ENCODE measurements around the gene CASP3. TPM values are rescaled to one million over a fixed set of nuclear protein-coding genes. Genes with fewer than 3 reads are reported as not detected.

Gene CASP3
- total RNA-seq, 1 donor from 2014 or later, result 40.8 TPM

DNA sequence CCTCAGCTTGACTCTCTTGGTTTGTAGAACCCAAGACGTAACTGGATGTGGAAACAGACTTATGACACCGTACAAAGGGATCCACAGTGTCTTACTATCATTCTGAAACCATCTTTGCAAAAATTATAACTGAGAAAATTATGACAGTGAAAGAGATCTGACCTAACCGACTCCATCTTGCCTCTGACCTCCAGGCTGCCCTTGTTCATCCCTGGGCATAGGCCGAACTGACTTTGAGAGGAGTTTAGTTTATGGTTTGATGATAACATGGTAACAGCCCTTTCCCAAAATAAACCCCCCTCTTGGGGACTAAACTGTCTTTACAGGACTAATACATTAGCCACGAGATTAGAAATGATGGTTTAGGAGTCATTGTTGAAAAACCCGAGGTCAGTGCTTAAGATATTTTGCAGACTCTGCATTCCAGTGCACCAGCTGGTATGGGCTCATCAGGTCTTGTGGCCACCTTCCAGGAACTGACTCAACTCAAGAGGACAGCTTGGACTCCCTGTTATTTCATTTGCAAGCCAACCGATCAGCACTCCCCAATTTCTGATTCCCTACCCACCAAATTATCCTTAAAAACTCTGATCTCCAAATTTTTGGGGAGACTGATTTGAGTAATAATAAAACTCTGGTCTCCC, 49.6 kb downstream of the CASP3 start:
- H3K4me3 Mint-ChIP-seq, result no peak overlapping the region
- TF ChIP-seq, protein P1, sequence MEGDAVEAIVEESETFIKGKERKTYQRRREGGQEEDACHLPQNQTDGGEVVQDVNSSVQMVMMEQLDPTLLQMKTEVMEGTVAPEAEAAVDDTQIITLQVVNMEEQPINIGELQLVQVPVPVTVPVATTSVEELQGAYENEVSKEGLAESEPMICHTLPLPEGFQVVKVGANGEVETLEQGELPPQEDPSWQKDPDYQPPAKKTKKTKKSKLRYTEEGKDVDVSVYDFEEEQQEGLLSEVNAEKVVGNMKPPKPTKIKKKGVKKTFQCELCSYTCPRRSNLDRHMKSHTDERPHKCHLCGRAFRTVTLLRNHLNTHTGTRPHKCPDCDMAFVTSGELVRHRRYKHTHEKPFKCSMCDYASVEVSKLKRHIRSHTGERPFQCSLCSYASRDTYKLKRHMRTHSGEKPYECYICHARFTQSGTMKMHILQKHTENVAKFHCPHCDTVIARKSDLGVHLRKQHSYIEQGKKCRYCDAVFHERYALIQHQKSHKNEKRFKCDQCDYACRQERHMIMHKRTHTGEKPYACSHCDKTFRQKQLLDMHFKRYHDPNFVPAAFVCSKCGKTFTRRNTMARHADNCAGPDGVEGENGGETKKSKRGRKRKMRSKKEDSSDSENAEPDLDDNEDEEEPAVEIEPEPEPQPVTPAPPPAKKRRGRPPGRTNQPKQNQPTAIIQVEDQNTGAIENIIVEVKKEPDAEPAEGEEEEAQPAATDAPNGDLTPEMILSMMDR (conservative IDR thresholded peaks at IDR 0.05), result no peak
- no peaks in the 10 kb centered on the region for H3K36me3 Mint-ChIP-seq
- no peak overlapping the region for H3K27ac Mint-ChIP-seq
- H3K4me1 Mint-ChIP-seq (ENCODE audit: unreplicated experiment), result peaks cover 7% of the 10 kb centered on the region
- H3K27me3 Mint-ChIP-seq, result peaks cover 3% of the 10 kb centered on the region
- DNase-seq (ENCODE audit: extremely low spot score, unreplicated experiment), result no peak
- peaks cover 9% of the 10 kb centered on the region for H3K9me3 Mint-ChIP-seq

DNA sequence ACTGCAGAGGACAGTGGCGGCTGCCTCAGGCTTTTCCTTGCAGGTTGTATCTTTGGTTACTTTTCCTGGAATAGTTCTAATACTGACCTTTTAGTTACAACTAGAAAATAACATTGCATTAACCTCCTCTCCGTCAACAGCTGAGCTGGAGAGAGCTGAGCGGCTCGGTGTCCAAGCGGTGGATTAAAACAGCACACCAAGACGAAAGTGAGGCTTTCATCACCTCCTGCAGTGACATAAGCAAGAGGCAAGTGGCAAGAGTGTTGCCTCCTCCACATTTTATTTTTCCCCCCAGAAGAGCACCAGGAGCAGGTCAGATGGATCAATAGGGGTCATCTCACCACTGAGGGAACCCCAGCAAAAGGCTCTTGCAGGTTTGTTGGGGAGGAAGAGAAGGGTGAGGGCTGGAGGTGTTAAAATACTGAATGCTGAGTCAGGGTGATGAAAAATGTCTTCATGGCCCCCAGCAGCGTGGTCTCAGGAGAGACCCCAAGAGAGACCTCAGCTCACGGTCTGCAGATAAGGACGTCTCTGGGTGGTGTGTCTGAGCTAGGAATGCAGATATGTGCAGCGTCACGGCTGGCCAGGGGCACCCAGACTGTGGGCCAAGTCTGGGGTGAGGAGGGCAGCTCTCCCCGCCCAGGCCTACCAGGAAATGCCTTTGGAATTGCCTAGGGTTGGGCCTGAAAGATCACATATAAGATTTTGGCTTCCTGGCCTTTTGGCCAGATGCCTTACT, 50.3 kb downstream of the CASP3 start:
- no peak for DNase-seq (ENCODE audit: extremely low spot score, unreplicated experiment)
- Mint-ChIP-seq H3K4me3 (no peak overlapping the region), H3K27ac (no peak overlapping the region), H3K9me3 (peaks cover 3% of the 10 kb centered on the region), H3K4me1 (ENCODE audit: unreplicated experiment) (peaks cover 7% of the 10 kb centered on the region), H3K27me3 (peaks cover 3% of the 10 kb centered on the region), H3K36me3 (no peaks in the 10 kb centered on the region)
- TF ChIP-seq, protein P1 (conservative IDR thresholded peaks at IDR 0.05), result no peak

DNA sequence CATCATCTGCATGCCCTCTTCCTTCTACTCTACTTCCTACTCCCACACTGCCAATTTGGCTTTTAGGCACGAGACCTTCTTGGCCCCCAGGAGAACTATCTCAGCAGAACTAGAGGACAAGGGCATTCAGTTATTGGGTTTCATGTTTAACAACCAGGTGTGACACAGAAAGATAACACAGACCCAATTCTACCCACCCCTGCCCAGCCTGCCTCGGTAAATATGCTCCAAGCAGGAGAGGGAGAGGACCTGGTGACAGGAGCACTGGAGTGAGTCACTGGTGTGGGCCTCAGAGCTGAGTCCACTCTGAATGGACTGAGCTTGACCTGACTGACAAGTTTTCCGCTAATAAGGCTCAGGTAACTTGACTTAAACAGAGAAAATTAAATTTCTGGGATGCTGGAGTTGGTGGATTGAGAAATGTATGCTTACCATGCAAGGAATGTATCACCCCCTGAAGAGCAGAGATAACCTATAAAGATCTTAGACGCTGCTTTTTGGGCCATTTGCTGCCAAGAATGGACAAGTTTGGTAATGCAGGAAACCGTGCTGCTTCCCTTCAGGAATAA, 52.5 kb downstream of the CASP3 start:
- peaks cover 7% of the 10 kb centered on the region for H3K4me1 Mint-ChIP-seq (ENCODE audit: unreplicated experiment)
- no peak overlapping the region for H3K4me3 Mint-ChIP-seq
- no peaks in the 10 kb centered on the region for H3K9me3 Mint-ChIP-seq
- no peaks in the 10 kb centered on the region for H3K36me3 Mint-ChIP-seq
- H3K27ac Mint-ChIP-seq, result no peak overlapping the region
- TF ChIP-seq, protein P1 (conservative IDR thresholded peaks at IDR 0.05), result no peak
- DNase-seq (ENCODE audit: extremely low spot score, unreplicated experiment), result no peak
- peaks cover under 1% of the 10 kb centered on the region for H3K27me3 Mint-ChIP-seq

DNA sequence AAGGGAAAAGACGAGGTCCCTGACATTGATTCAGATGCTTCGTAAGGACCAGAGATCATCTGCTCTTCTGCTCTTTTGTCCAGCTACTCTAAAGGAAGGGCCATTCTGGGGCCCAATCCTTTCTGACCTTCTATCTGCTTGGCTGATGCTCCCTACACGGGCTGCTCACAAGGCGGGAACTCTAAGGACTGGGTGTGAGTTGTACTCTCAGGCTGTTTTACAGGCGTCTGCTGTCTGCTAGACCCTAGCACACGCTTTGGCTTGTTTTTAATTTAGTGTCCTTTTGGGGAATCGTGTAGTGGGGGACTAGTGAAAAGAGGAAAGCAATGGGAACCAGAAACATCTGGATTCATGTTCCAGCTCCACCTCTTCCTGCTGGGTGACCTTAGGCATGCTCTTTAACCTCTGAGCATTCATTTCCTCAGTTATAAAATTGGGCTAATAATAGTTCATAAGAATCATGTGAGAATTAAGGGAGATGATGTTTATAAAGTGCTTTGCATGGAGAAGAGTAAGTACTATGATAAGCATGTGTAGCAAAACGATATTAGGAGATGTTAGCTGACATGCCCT, 53.1 kb downstream of the CASP3 start:
- Mint-ChIP-seq H3K27ac (no peak overlapping the region), H3K9me3 (no peaks in the 10 kb centered on the region), H3K36me3 (no peaks in the 10 kb centered on the region), H3K27me3 (no peaks in the 10 kb centered on the region), H3K4me1 (ENCODE audit: unreplicated experiment) (peaks cover 7% of the 10 kb centered on the region), H3K4me3 (no peak overlapping the region)
- no peak for DNase-seq (ENCODE audit: extremely low spot score, unreplicated experiment)
- TF ChIP-seq, protein P1 (conservative IDR thresholded peaks at IDR 0.05), result no peak

DNA sequence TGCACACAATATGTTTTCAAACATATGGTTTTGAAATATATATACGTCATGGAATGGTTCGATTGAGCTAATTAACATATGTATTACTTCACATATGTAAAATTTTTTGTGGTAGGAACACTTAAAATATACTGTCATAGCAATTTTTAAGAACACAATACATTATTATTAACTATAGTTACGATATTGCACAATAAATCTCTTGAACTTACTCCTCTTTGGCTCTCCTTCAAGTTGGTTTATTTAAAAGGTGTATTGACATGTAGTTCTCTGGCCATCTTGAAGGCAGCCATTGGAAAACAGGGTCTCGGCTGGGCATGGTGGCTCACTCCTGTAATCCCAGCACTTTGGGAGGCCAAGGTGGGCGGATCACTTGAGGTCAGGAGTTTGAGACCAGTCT, 53.8 kb downstream of the CASP3 start:
- no peak overlapping the region for H3K4me3 Mint-ChIP-seq
- H3K36me3 Mint-ChIP-seq, result no peaks in the 10 kb centered on the region
- peaks cover 7% of the 10 kb centered on the region for H3K4me1 Mint-ChIP-seq (ENCODE audit: unreplicated experiment)
- no peak overlapping the region for H3K27ac Mint-ChIP-seq
- no peaks in the 10 kb centered on the region for H3K27me3 Mint-ChIP-seq
- H3K9me3 Mint-ChIP-seq, result no peaks in the 10 kb centered on the region
- TF ChIP-seq, protein P1 (conservative IDR thresholded peaks at IDR 0.05), result no peak
- no peak for DNase-seq (ENCODE audit: extremely low spot score, unreplicated experiment)

Measured in type B pancreatic cell (in vitro differentiated cells).